ENCODE results near the gene MYO7A.

Gene MYO7A

DNA sequence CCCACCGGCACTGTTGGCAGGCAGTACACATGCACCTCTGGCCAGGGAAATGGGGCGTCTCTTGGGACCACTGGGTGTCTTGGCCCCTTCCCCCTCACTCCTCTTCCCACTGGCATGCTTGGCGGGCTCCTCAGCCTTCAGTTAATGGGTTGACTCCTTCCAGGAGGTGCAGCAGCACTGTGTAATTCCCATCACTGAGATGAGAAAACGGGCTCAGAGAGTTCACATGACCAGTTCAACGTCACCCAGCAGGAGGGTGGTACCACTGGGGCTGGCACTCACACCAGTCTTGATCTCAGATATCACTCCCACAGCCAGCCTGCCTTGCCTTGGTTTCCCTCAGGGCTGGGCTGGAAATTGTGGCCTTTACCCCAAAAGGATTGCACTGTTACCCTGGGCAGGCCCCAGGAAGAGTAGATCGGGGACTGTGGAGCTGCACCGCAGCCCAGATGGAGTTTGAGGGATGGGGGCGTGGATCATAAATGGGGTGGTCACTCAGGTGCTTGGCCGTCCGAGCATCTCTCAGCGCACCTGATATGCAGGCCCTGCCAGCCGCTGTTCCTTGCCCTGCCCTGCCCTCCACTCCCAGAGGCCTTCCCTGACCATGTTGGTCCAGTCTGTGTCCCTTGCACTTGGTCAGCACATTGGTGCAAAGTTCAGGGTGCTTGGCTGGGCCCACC is 44.3 kb upstream of the MYO7A start:
- no peak for TF ChIP-seq ZFX (IDR thresholded peaks at IDR 0.05; ENCODE audit: borderline replicate concordance)
- TF ChIP-seq, protein P1, sequence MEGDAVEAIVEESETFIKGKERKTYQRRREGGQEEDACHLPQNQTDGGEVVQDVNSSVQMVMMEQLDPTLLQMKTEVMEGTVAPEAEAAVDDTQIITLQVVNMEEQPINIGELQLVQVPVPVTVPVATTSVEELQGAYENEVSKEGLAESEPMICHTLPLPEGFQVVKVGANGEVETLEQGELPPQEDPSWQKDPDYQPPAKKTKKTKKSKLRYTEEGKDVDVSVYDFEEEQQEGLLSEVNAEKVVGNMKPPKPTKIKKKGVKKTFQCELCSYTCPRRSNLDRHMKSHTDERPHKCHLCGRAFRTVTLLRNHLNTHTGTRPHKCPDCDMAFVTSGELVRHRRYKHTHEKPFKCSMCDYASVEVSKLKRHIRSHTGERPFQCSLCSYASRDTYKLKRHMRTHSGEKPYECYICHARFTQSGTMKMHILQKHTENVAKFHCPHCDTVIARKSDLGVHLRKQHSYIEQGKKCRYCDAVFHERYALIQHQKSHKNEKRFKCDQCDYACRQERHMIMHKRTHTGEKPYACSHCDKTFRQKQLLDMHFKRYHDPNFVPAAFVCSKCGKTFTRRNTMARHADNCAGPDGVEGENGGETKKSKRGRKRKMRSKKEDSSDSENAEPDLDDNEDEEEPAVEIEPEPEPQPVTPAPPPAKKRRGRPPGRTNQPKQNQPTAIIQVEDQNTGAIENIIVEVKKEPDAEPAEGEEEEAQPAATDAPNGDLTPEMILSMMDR (IDR thresholded peaks at IDR 0.05), result no peak
- H3K27ac ChIP-seq, result no peak overlapping the region

DNA sequence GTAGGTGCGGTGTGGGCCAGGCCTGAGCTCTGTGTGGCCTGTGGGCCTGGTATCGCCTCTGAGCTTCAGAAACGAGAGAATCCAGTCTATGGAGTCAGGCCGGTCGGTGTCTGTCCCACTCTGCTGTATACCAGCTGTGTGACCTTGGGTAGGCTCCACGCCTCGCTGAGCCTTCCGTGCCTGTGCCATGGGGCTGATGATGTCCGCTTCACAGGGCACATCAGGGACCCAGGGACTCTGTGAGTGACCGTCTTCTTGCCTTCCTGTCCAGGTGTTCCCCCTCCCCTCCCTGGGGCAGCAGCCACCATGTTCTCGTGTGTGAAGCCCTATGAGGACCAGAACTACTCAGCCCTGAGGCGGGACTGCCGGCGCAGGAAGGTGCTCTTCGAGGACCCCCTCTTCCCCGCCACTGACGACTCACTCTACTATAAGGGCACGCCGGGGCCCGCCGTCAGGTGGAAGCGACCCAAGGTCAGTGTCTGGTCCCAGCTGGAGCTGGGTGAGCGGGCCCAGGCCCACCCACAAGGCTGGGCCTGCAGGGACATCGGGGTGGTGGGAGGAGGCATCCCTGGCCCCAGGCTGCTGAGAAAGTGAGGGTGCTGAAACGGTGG is 43.4 kb upstream of the MYO7A start:
- H3K27ac ChIP-seq, result no peak overlapping the region
- no peak for TF ChIP-seq ZFX (IDR thresholded peaks at IDR 0.05; ENCODE audit: borderline replicate concordance)
- TF ChIP-seq, protein P1 (IDR thresholded peaks at IDR 0.05), result no peak

DNA sequence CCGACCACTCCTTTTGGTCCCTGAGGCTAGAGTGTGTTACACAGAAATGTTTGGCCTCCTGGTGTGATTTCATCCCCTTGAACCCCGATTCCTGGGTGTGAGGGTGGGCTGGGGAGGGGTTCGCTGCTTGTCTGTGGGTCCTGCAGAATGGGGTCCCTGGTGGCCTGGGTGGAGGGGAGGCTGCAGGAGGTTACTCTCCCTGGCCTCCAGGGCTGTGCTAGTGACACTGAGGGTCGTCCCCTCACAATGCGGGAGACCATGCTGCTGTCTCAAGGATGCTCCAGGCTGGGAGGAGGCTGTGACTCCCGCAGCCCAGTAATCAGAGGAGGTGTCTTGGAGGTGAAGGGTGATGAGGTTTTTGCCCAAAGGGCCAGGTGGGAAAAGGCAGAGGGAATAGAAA is 42.4 kb upstream of the MYO7A start:
- TF ChIP-seq, protein P1 (IDR thresholded peaks at IDR 0.05), result no peak
- TF ChIP-seq ZFX (IDR thresholded peaks at IDR 0.05; ENCODE audit: borderline replicate concordance), result no peak
- no peak overlapping the region for H3K27ac ChIP-seq

DNA sequence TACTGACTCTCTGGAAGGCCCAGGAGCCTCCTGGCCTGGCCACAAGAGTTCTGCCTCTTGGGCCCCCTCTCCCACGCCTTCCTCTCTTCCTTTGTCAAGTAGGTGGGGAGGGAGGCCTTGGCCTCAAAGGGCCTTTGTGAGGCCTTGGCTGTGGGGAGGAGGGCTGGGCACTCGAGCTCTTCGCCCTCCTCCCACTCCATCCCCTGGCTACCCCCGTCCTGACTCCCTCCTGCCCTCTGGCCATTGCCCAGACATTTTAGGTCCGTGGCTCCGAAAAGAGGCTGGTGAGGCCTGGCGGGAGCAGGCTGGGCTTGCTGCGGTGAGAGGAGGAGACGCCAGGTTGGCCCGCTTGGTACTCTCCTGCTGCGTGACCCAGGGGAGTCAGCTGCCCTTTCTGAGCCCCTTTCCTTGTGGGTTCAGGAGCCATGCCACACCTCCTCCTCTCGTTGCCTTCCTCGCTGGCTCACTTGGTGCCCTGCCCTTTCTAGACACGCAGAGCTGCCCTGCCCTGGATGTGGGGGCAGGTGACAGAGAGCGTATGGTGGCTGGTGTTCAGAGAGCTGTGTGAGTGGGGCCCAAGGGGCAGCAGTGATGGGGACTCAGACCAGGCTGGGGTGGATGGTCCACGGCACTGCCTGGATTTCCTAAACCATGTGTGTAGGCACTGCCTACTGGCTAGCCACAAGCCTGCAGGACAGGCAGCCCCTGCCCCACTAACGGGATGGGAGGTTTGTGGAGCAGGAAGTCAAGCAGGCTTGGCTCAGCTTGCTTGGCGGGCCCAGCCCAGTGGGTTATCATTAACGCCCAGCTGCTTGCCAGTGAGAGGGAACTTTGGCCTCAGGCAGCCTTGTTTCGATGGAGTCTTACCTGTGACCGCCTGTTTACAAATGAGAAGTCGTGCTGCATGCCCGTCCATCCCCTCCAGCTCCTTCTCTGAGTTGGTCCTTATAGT is 41.2 kb upstream of the MYO7A start:
- no peak for TF ChIP-seq ZFX (IDR thresholded peaks at IDR 0.05; ENCODE audit: borderline replicate concordance)
- TF ChIP-seq, protein P1 (IDR thresholded peaks at IDR 0.05), result no peak
- no peak overlapping the region for H3K27ac ChIP-seq

DNA sequence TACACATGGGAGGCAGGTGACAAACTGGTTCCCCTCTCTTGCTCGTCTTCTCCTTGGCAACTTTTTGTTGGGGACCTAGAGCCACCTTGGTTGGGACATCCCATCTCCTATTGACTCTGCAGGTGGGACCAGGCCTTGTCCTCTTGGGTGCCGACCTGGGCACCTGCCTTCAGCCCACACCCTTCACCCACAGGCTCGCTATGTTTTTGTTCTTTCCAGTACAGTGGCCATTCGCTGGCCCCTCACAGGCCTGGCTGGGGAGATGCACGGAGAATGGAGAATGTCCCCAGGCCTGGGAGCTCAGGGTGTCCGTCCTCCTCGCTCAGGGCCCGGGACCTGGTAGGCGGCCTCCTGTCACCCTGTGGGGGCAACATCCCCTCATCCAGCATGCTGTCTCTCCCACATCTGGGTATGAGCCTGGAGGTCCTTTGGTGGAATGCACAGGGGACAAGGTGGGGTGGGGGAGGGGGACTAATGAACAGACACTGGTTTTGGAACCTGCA is 40.3 kb upstream of the MYO7A start:
- no peak overlapping the region for H3K27ac ChIP-seq
- TF ChIP-seq, protein P1 (IDR thresholded peaks at IDR 0.05), result no peak
- TF ChIP-seq ZFX (IDR thresholded peaks at IDR 0.05; ENCODE audit: borderline replicate concordance), result no peak

DNA sequence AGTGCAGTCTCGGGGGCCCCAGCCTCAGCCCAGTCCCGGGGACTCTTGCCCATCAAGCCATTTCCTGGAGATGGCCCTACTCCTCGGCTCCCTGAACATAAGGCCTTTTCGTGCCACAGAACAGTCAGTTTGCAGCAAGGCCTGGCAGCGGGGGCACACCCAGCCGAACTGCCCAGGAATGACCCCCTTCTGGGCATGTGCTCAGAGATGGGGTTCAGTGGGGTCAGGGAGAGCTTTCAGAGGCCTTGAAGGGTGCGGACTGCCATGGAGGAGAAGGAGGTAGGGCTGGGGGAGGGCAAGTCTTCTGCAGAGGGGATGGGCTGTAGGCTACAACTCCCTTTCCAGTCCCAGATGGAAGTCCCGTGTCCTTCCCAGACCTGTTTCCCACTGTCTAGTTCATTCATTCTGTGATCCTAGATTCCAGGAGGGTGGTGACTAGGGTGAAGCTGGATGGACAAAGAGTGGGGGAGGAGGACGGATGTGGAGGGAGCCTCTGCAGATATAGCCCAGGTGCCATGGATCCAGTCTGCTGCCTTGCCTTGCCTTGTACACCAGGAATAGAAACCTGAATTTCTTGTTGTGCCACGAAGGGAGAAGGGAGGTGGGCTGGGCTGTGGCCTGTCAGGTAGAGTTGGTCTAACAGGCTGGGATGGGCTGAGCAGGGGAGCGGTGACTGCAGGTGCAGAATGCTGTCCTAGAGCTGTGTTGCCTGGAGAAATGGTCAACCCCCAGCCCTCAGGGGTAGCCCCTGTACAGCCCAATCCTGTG is 39.6 kb upstream of the MYO7A start:
- no peak overlapping the region for H3K27ac ChIP-seq
- TF ChIP-seq ZFX (IDR thresholded peaks at IDR 0.05; ENCODE audit: borderline replicate concordance), result no peak
- TF ChIP-seq, protein P1 (IDR thresholded peaks at IDR 0.05), result no peak
